Keratinocyte (primary cell): ENCODE data around the gene RBM22. TPM values are rescaled to one million over a fixed set of nuclear protein-coding genes. Genes with fewer than 3 reads are reported as not detected.

ENCODE experiments used
- DNase-seq: peaks from one replicate; pipeline ENCODE4 v3.0.0-alpha.2; 2011; ENCODE audit warnings: low read depth, missing footprints, low spot score
- FAIRE-seq: peaks from 2 replicates; lab custom pipeline; 2011; peaks lifted over from hg19 to GRCh38; lab: Jason Lieb, UNC
- H2AFZ ChIP-seq: 2 replicates; pipeline ENCODE4 v1.6.0; 2012; ENCODE audit warnings: low read length, control low read depth, inconsistent platforms; ENCODE audit not compliant: control insufficient read depth
- H3K27ac ChIP-seq: 2 replicates; pipeline ENCODE4 v1.5.1; 2011; ENCODE audit warnings: low read length; ENCODE audit not compliant: control insufficient read depth, insufficient read depth
- H3K27me3 ChIP-seq: 3 replicates; pipeline ENCODE4 v1.6.0; 2011; ENCODE audit warnings: low read length; ENCODE audit not compliant: control insufficient read depth, insufficient read depth; ENCODE audit errors: extremely low read depth
- H3K36me3 ChIP-seq, 2 experiments: 2 replicates in 1 of 2; 3 replicates in 1 of 2; pipeline ENCODE4 v1.5.1; 2011; ENCODE audit warnings: low read length in 2 of 2, mild to moderate bottlenecking in 1 of 2; ENCODE audit not compliant: control insufficient read depth in 2 of 2, insufficient read depth in 2 of 2; ENCODE audit errors: extremely low read depth in 1 of 2
- H3K4me1 ChIP-seq: 3 replicates; pipeline ENCODE4 v1.5.1; 2011; ENCODE audit warnings: low read length; ENCODE audit not compliant: control insufficient read depth, insufficient read depth; ENCODE audit errors: extremely low read depth
- H3K4me2 ChIP-seq: 3 replicates; pipeline ENCODE4 v1.6.0; 2011; ENCODE audit warnings: low read depth, low read length; ENCODE audit not compliant: control insufficient read depth, insufficient read depth; ENCODE audit errors: extremely low read depth
- H3K4me3 ChIP-seq, 3 experiments: fragments of 200-600 bp in 1 of 3; sonication (generic) in 1 of 3; 2 replicates in 2 of 3; 3 replicates in 1 of 3; pipeline ENCODE4 v1.5.1; 2011 to 2016; ENCODE audit warnings: low read length in 3 of 3, mild to moderate bottlenecking in 3 of 3, control low read depth in 2 of 3, inconsistent platforms in 1 of 3, low read depth in 1 of 3, mixed read lengths in 1 of 3, mixed run types in 1 of 3, moderate library complexity in 1 of 3; ENCODE audit not compliant: control insufficient read depth in 2 of 3, insufficient read depth in 2 of 3; ENCODE audit errors: extremely low read depth in 1 of 3
- H3K79me2 ChIP-seq: 2 replicates; pipeline ENCODE4 v1.6.0; 2012; ENCODE audit warnings: low read length; ENCODE audit not compliant: control insufficient read depth, insufficient read depth
- H3K9ac ChIP-seq: 3 replicates; pipeline ENCODE4 v1.6.0; 2011; ENCODE audit warnings: low read length; ENCODE audit not compliant: control insufficient read depth, insufficient read depth; ENCODE audit errors: extremely low read depth
- H3K9me1 ChIP-seq: 3 replicates; pipeline ENCODE4 v1.6.0; 2011; ENCODE audit warnings: low read length; ENCODE audit not compliant: control insufficient read depth, insufficient read depth; ENCODE audit errors: extremely low read depth
- H3K9me3 ChIP-seq: 2 replicates; pipeline ENCODE4 v1.5.1; 2012; ENCODE audit warnings: low read depth, low read length; ENCODE audit not compliant: control insufficient read depth
- H4K20me1 ChIP-seq: 3 replicates; pipeline ENCODE4 v1.6.0; 2011; ENCODE audit warnings: low read length; ENCODE audit not compliant: control insufficient read depth, insufficient read depth; ENCODE audit errors: extremely low read depth
- EZH2 ChIP-seq: IDR thresholded peaks from one replicate; pipeline ENCODE4 v1.6.1; 2012; ENCODE audit warnings: inconsistent platforms, mild to moderate bottlenecking, low read length, moderate library complexity
- dilution Hi-C: fragments of 300-500 bp; cut with MboI; formaldehyde crosslinking; loops from one replicate; pipeline ENCODE4 v1.7.0; 2020; ENCODE audit warnings: low sequenced_read_pairs; ENCODE audit not compliant: extremely low pct_ligation_motif_present
- polyA plus RNA-seq, 5 experiments: library from polyadenylated mRNA; depleted of rRNA in 3 of 5; stranded (reverse) in 3 of 5; stranded (forward) in 1 of 5; unstranded in 1 of 5; fragments of >200 nt; gene quantifications; 1 replicate in 1 of 5; 2 replicates in 3 of 5; 3 replicates in 1 of 5; pipeline versions ENCODE4 v1.2.1 to v1.2.3, GENCODE V29; 2011 to 2012; ENCODE audit warnings: missing spikeins in 2 of 5, low read depth in 1 of 5, low replicate concordance in 1 of 5
- TF ChIP-seq, protein P1 (sequence below), 3 experiments: IDR thresholded peaks in 1 of 3; conservative IDR thresholded peaks in 1 of 3; optimal IDR thresholded peaks in 1 of 3; 2 replicates in 2 of 3; 3 replicates in 1 of 3; pipeline versions ENCODE3 to v1.5.1; 2011; ENCODE audit warnings: low read length in 3 of 3, mild to moderate bottlenecking in 3 of 3, moderate library complexity in 2 of 3, control low read depth in 1 of 3, inconsistent platforms in 1 of 3; ENCODE audit not compliant: insufficient read depth in 2 of 3; ENCODE audit errors: extremely low read depth in 1 of 3

Gene RBM22
- polyA plus RNA-seq, 1 donor (not counting 4 experiments of a cell fraction or from before 2014, with no cell fraction given) = 34.7 TPM

DNA sequence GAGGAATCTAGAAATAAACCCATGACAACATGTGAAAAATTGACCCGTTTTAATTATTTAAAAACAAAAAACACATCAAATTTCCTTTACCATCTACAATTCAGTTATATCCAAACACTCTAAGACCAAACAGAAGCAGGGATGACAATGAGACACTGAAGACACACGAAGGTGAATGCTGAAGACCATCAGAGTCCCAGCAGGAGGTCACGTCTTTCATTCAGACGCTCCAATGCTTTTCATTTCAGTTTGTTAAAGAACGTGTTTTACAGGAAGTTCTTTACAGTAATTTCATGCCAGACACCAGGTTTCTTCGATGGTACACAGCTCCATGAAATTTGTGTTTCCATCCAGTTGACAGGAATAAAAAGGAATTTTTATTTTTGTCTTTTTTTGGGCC lies 10.1 kb downstream of the RBM22 start:
- Histone ChIP-seq H3K27me3 (no peaks in the 10 kb centered on the region), H3K9me1 (no peaks in the 10 kb centered on the region), H2AFZ (no peak overlapping the region), H3K79me2 (no peaks in the 10 kb centered on the region), H3K9me3 (no peaks in the 10 kb centered on the region), H3K4me2 (no peak overlapping the region), H3K9ac (no peak overlapping the region), H4K20me1 (no peaks in the 10 kb centered on the region), H3K36me3 (peaks cover 16 to 46% of the 10 kb centered on the region in 2 experiments), H3K4me1 (no peaks in the 10 kb centered on the region), H3K4me3 (no peak overlapping the region), H3K27ac (no peak overlapping the region)
- TF ChIP-seq, protein P1, sequence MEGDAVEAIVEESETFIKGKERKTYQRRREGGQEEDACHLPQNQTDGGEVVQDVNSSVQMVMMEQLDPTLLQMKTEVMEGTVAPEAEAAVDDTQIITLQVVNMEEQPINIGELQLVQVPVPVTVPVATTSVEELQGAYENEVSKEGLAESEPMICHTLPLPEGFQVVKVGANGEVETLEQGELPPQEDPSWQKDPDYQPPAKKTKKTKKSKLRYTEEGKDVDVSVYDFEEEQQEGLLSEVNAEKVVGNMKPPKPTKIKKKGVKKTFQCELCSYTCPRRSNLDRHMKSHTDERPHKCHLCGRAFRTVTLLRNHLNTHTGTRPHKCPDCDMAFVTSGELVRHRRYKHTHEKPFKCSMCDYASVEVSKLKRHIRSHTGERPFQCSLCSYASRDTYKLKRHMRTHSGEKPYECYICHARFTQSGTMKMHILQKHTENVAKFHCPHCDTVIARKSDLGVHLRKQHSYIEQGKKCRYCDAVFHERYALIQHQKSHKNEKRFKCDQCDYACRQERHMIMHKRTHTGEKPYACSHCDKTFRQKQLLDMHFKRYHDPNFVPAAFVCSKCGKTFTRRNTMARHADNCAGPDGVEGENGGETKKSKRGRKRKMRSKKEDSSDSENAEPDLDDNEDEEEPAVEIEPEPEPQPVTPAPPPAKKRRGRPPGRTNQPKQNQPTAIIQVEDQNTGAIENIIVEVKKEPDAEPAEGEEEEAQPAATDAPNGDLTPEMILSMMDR (optimal IDR thresholded peaks at IDR 0.05 in 1 of 3, IDR thresholded peaks at IDR 0.05 in 1 of 3, conservative IDR thresholded peaks at IDR 0.05 in 1 of 3; ENCODE audit: extremely low read depth in 1 of 3, insufficient read depth in 2 of 3, low read length in 3 of 3) = no peak
- no peak for TF ChIP-seq EZH2
- dilution Hi-C loops = no loop called here
- no peak for FAIRE-seq
- DNase-seq = no peak

DNA sequence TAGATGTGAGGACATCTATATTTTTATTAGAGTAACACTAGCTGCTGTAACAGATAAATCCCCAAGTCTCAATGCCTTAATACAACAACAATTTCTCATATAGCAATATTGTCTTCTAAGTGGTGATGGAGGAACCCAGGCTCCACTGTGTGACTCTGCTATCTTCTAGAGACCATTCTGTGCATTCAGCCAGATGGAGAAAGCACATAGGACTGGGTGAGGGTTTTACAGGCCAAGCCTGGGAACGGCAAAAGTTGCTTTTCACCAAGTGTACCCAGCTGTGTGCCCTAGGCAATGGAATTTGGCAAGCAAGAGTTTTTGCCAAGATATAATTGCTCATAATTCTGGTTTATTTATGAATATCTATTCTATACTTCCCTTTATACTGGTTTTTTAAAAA lies 11.7 kb downstream of the RBM22 start:
- dilution Hi-C loops = no loop called here
- H3K27ac ChIP-seq = no peak overlapping the region
- H3K9me3 ChIP-seq = no peaks in the 10 kb centered on the region
- H3K27me3 ChIP-seq = no peaks in the 10 kb centered on the region
- peaks cover 16 to 32% of the 10 kb centered on the region in 2 experiments for H3K36me3 ChIP-seq
- H3K4me2 ChIP-seq = no peak overlapping the region
- no peak overlapping the region for H3K4me3 ChIP-seq
- no peak for TF ChIP-seq EZH2
- TF ChIP-seq, protein P1 (optimal IDR thresholded peaks at IDR 0.05 in 1 of 3, IDR thresholded peaks at IDR 0.05 in 1 of 3, conservative IDR thresholded peaks at IDR 0.05 in 1 of 3; ENCODE audit: extremely low read depth in 1 of 3, insufficient read depth in 2 of 3, low read length in 3 of 3) = no peak
- H3K9me1 ChIP-seq = no peaks in the 10 kb centered on the region
- FAIRE-seq (no peak), DNase-seq (no peak)
- H3K79me2 ChIP-seq = no peaks in the 10 kb centered on the region
- H3K9ac ChIP-seq = no peak overlapping the region
- no peaks in the 10 kb centered on the region for H3K4me1 ChIP-seq
- H4K20me1 ChIP-seq = no peaks in the 10 kb centered on the region
- no peak overlapping the region for H2AFZ ChIP-seq
